NCI-H187 (cell line): ENCODE data around the gene TRAPPC10.
"Not testable (repeated sequence)": the region's sequence is repeated elsewhere in the genome, so short reads cannot be mapped to it uniquely, and the experiment has no call there.

Experiments used
- DNase-seq, 2 experiments: peaks; one replicate each; lab custom pipeline; 2025; lab: John Stamatoyannopoulos, UW

The TRAPPC10 gene

DNA sequence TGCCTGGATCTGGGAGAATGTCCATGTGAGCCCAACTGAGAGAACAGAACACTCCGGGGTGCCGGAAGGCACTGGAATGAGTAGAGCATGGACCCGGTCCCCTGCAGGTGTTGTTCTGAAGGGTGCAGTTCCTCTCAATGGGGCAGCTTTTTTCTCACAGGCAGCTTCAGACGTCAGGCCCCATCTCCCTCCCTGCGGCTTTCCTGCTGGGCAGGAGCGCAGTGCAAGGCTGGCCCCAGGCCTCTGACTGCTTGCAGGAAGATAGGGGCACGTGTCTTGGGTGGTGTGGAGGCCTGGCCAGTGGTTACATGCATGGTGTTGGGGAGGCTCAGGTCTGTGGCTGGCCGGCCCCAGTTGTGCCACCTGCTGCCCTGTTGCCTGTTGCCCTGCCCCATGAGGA, 131.9 kb downstream of the TRAPPC10 start:
- not testable (repeated sequence) for DNase-seq

DNA sequence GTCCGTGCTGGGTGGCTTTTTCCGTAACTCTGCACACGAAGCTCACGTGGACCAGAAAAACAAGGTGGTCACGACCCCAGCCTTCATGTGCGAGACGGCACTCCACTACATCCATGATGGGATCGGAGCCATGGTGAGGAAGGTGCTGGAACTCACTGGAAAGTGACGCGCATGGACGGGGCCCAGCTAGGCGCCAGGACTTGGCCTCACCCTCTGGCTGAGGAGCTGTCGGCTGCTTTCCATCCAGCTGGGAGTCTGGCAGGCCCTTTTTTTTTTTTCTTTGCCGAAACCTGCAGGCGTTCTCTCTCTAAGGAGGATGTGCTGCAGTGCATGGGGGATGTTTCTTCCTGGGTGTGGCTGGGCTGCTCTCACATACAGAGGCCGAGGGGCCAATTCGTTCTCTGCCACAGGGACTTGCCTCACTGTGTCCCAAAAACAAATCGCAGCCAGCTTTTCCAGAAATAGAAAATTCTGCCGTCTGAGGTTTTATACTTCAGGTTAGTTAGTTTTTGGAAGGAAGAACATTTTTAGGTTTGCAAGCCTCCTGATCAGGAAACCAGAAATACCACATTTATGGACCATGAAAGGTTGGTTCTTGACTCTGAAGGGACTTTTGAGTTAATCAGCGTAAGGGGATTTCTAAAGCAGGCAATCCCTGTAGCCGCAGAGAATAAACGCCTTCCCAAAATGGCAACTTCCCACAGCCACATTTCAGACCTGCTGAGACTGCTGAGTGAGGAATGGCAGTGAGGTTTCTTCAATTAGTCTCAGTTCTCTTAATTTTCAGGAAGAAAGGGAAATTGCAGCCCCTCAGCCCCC, 132.9 kb downstream of the TRAPPC10 start:
- DNase-seq: not testable (repeated sequence)

GRCh38 chr21:44145616-44146015, 133.5 kb downstream of the TRAPPC10 start:
- not testable (repeated sequence) for DNase-seq

- not testable (repeated sequence) for DNase-seq
Observed at GRCh38 chr21:44147108-44147507, 135.0 kb downstream of the TRAPPC10 start.

- DNase-seq: not testable (repeated sequence)
Observed at GRCh38 chr21:44150255-44150654, 138.1 kb downstream of the TRAPPC10 start.

- DNase-seq: not testable (repeated sequence)
Observed at GRCh38 chr21:44153214-44153888, 141.2 kb downstream of the TRAPPC10 start.

DNA sequence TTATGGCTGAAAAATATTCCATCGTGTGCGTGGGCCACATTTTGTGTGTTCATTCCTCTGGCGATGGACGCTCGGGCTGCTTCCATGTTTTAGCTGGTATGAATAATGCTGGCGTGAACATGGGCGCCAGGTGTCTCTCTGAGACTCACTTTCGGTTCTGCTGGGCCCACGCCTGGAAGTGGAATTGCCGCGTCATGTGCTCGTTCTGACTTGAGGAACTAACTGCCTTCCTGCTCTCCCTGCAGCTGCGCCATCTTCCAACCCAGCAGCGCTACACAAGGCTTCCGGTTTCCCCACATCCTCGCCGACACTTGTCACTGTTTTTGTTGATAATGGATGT, 141.8 kb downstream of the TRAPPC10 start:
- DNase-seq: not testable (repeated sequence)

DNA sequence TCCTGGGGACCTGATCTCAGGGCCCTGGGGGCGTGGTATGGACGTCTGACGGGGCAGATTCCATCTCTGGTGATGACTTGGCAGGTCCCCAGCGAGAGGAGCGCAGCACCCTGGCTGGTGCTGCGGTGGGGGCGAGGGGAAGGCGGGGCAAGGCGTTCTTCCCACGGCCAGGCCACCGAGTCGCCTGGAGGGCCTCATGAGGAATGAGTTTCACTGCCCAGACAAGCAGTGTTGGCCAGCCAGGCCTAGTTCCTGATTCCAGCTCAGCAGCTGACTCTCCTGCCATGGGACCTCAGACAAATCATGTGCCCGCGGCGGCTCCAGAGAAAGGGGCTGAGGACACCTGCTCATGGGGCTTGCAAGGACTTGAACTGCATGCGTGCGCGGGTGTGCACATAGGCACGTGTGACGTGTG, 142.7 kb downstream of the TRAPPC10 start:
- DNase-seq: not testable (repeated sequence)

GRCh38 chr21:44155231-44155993, 143.3 kb downstream of the TRAPPC10 start:
- not testable (repeated sequence) for DNase-seq

DNA sequence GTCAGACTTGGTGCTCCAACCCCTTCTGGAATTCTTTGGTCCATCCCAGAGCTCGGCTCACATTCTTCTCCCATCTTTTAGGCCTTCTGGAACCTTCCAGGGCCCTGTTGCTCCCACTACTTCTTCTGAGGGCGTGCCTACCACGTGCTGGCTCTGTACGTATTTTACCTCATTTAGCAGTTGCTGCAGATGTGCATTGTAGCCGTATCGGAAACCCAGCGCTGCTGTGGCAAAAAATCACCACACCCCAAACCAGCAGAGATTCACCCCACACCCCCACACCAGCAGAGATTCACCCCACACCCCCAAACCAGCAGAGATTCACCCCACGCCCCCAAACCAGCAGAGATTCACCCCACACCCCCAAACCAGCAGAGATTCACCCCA, 143.9 kb downstream of the TRAPPC10 start:
- not testable (repeated sequence) for DNase-seq
